ENCODE measurements around the gene CELF2. TPM values are rescaled to one million over a fixed set of nuclear protein-coding genes. Genes with fewer than 3 reads are reported as not detected.
"Not testable (repeated sequence)": the region's sequence is repeated elsewhere in the genome, so short reads cannot be mapped to it uniquely, and the experiment has no call there.

The CELF2 gene
- total RNA-seq, 1 donor, result 135 TPM

GRCh38 chr10:11354823-11355222 is 337.2 kb downstream of the CELF2 start:
- peaks cover 5% of the 10 kb centered on the region for H3K4me1 ChIP-seq (ENCODE audit: insufficient read depth, low read length)
- H3K4me3 ChIP-seq (ENCODE audit: low read length), result no peak overlapping the region
- H3K9me3 ChIP-seq (ENCODE audit: low read depth, low read length), result no peaks in the 10 kb centered on the region
- H3K27me3 ChIP-seq (ENCODE audit: insufficient read depth, low read length), result no peaks in the 10 kb centered on the region

- Histone ChIP-seq H3K27me3 (ENCODE audit: insufficient read depth, low read length) (no peaks in the 10 kb centered on the region), H3K4me3 (ENCODE audit: low read length) (no peak overlapping the region), H3K4me1 (ENCODE audit: insufficient read depth, low read length) (peaks cover 5% of the 10 kb centered on the region), H3K9me3 (ENCODE audit: low read depth, low read length) (no peaks in the 10 kb centered on the region)
Observed at GRCh38 chr10:11355592-11355991, 337.9 kb downstream of the CELF2 start.

GRCh38 chr10:11357439-11357838 is 339.8 kb downstream of the CELF2 start:
- Histone ChIP-seq H3K4me3 (ENCODE audit: low read length) (no peak overlapping the region), H3K4me1 (ENCODE audit: insufficient read depth, low read length) (peaks cover 5% of the 10 kb centered on the region), H3K9me3 (ENCODE audit: low read depth, low read length) (no peaks in the 10 kb centered on the region), H3K27me3 (ENCODE audit: insufficient read depth, low read length) (no peaks in the 10 kb centered on the region)

- H3K4me3 ChIP-seq (ENCODE audit: low read length), result no peak overlapping the region
- H3K27me3 ChIP-seq (ENCODE audit: insufficient read depth, low read length), result no peaks in the 10 kb centered on the region
- H3K4me1 ChIP-seq (ENCODE audit: insufficient read depth, low read length), result peaks cover 5% of the 10 kb centered on the region
- H3K9me3 ChIP-seq (ENCODE audit: low read depth, low read length), result no peaks in the 10 kb centered on the region
Observed at GRCh38 chr10:11358011-11358410, 340.3 kb downstream of the CELF2 start.

GRCh38 chr10:11358923-11359575 is 341.4 kb downstream of the CELF2 start:
- no peaks in the 10 kb centered on the region for H3K27me3 ChIP-seq (ENCODE audit: insufficient read depth, low read length)
- no peak overlapping the region for H3K4me3 ChIP-seq (ENCODE audit: low read length)
- H3K4me1 ChIP-seq (ENCODE audit: insufficient read depth, low read length), result peaks cover 5% of the 10 kb centered on the region
- no peaks in the 10 kb centered on the region for H3K9me3 ChIP-seq (ENCODE audit: low read depth, low read length)

- H3K4me3 ChIP-seq (ENCODE audit: low read length), result no peak overlapping the region
- peaks cover 5% of the 10 kb centered on the region for H3K4me1 ChIP-seq (ENCODE audit: insufficient read depth, low read length)
Observed at GRCh38 chr10:11359869-11360268, 342.2 kb downstream of the CELF2 start.

GRCh38 chr10:11363497-11363896 is 345.8 kb downstream of the CELF2 start:
- no peaks in the 10 kb centered on the region for H3K27me3 ChIP-seq (ENCODE audit: insufficient read depth, low read length)
- H3K4me3 ChIP-seq (ENCODE audit: low read length), result no peak overlapping the region
- H3K9me3 ChIP-seq (ENCODE audit: low read depth, low read length), result no peaks in the 10 kb centered on the region
- H3K4me1 ChIP-seq (ENCODE audit: insufficient read depth, low read length), result peaks cover 3% of the 10 kb centered on the region

More at GRCh38 chr10:11359869-11360268, 342.2 kb downstream of the CELF2 start:
- no peaks in the 10 kb centered on the region for H3K27me3 ChIP-seq (ENCODE audit: insufficient read depth, low read length)
- H3K9me3 ChIP-seq (ENCODE audit: low read depth, low read length), result no peaks in the 10 kb centered on the region

- Histone ChIP-seq H3K27me3 (ENCODE audit: insufficient read depth, low read length) (no peaks in the 10 kb centered on the region), H3K4me3 (ENCODE audit: low read length) (no peak overlapping the region), H3K4me1 (ENCODE audit: insufficient read depth, low read length) (peaks cover 3% of the 10 kb centered on the region), H3K9me3 (ENCODE audit: low read depth, low read length) (no peaks in the 10 kb centered on the region)
Observed at GRCh38 chr10:11364241-11364640, 346.6 kb downstream of the CELF2 start.

GRCh38 chr10:11366889-11367288 is 349.2 kb downstream of the CELF2 start:
- H3K4me3 ChIP-seq (ENCODE audit: low read length); H3K4me1 ChIP-seq (ENCODE audit: insufficient read depth, low read length); H3K9me3 ChIP-seq (ENCODE audit: low read depth, low read length); H3K27me3 ChIP-seq (ENCODE audit: insufficient read depth, low read length): not testable (repeated sequence)

- H3K27me3 ChIP-seq (ENCODE audit: insufficient read depth, low read length), result no peaks in the 10 kb centered on the region
- H3K4me3 ChIP-seq (ENCODE audit: low read length), result no peak overlapping the region
- no peaks in the 10 kb centered on the region for H3K9me3 ChIP-seq (ENCODE audit: low read depth, low read length)
- H3K4me1 ChIP-seq (ENCODE audit: insufficient read depth, low read length), result peaks cover 3% of the 10 kb centered on the region
Observed at GRCh38 chr10:11367505-11367904, 349.8 kb downstream of the CELF2 start.

- no peaks in the 10 kb centered on the region for H3K9me3 ChIP-seq (ENCODE audit: low read depth, low read length)
- no peaks in the 10 kb centered on the region for H3K27me3 ChIP-seq (ENCODE audit: insufficient read depth, low read length)
- H3K4me3 ChIP-seq (ENCODE audit: low read length), result no peak overlapping the region
- H3K4me1 ChIP-seq (ENCODE audit: insufficient read depth, low read length), result no peaks in the 10 kb centered on the region
Observed at GRCh38 chr10:11373717-11374171, 356.1 kb downstream of the CELF2 start.

GRCh38 chr10:11377267-11377666 is 359.6 kb downstream of the CELF2 start:
- Histone ChIP-seq H3K4me1 (ENCODE audit: insufficient read depth, low read length) (no peaks in the 10 kb centered on the region), H3K27me3 (ENCODE audit: insufficient read depth, low read length) (no peaks in the 10 kb centered on the region), H3K4me3 (ENCODE audit: low read length) (no peak overlapping the region), H3K9me3 (ENCODE audit: low read depth, low read length) (no peaks in the 10 kb centered on the region)

GRCh38 chr10:11378835-11379234 is 361.2 kb downstream of the CELF2 start:
- H3K9me3 ChIP-seq (ENCODE audit: low read depth, low read length), result no peaks in the 10 kb centered on the region
- H3K4me3 ChIP-seq (ENCODE audit: low read length), result no peak overlapping the region
- H3K27me3 ChIP-seq (ENCODE audit: insufficient read depth, low read length), result no peaks in the 10 kb centered on the region

GRCh38 chr10:11379771-11380170 is 362.1 kb downstream of the CELF2 start:
- H3K9me3 ChIP-seq (ENCODE audit: low read depth, low read length), result no peaks in the 10 kb centered on the region
- no peaks in the 10 kb centered on the region for H3K27me3 ChIP-seq (ENCODE audit: insufficient read depth, low read length)
- no peaks in the 10 kb centered on the region for H3K4me1 ChIP-seq (ENCODE audit: insufficient read depth, low read length)
- H3K4me3 ChIP-seq (ENCODE audit: low read length), result no peak overlapping the region

More at GRCh38 chr10:11378835-11379234, 361.2 kb downstream of the CELF2 start:
- no peaks in the 10 kb centered on the region for H3K4me1 ChIP-seq (ENCODE audit: insufficient read depth, low read length)

GRCh38 chr10:11381023-11381422 is 363.4 kb downstream of the CELF2 start:
- Histone ChIP-seq H3K9me3 (ENCODE audit: low read depth, low read length) (no peaks in the 10 kb centered on the region), H3K4me1 (ENCODE audit: insufficient read depth, low read length) (no peaks in the 10 kb centered on the region), H3K4me3 (ENCODE audit: low read length) (no peak overlapping the region), H3K27me3 (ENCODE audit: insufficient read depth, low read length) (no peaks in the 10 kb centered on the region)

GRCh38 chr10:11381511-11381910 is 363.8 kb downstream of the CELF2 start:
- no peaks in the 10 kb centered on the region for H3K4me1 ChIP-seq (ENCODE audit: insufficient read depth, low read length)
- H3K4me3 ChIP-seq (ENCODE audit: low read length), result no peak overlapping the region
- no peaks in the 10 kb centered on the region for H3K27me3 ChIP-seq (ENCODE audit: insufficient read depth, low read length)
- no peaks in the 10 kb centered on the region for H3K9me3 ChIP-seq (ENCODE audit: low read depth, low read length)

Data from mononuclear cell (primary cell).